Gastrocnemius medialis (tissue), 4 donors: ENCODE data around the gene CLUH. TPM values are rescaled to one million over a fixed set of nuclear protein-coding genes. Genes with fewer than 3 reads are reported as not detected.

Experiments used
- ATAC-seq, 2 donors: fragments of 150-250 bp; one replicate each; pipeline ENCODE4 v1.9.1; 2016
- DNase-seq, 2 donors: peaks; one replicate each; pipeline ENCODE4 v3.0.0-alpha.2; 2019
- H3K27ac ChIP-seq, 4 donors: fragments of 200-600 bp; sonication (generic); 1 replicate in 1 of 4; 2 replicates in 3 of 4; pipeline ENCODE4 v1.5.1; 2016 to 2018; ENCODE audit warnings: mild to moderate bottlenecking in 2 of 4, moderate library complexity in 1 of 4
- H3K27me3 ChIP-seq, 3 donors: fragments of 200-600 bp; sonication (generic) in 2 of 3; 1 replicate in 1 of 3; 2 replicates in 2 of 3; pipeline versions ENCODE4 v1.5.1 to v1.6.0; 2016 to 2019; ENCODE audit warnings: mild to moderate bottlenecking in 1 of 3, moderate library complexity in 1 of 3
- H3K36me3 ChIP-seq, 2 donors: fragments of 200-600 bp; sonication (generic) in 1 of 2; one replicate each; pipeline ENCODE4 v1.5.1; 2017 to 2018
- H3K4me1 ChIP-seq, 2 donors: fragments of 200-600 bp; sonication (generic) in 1 of 2; one replicate each; pipeline ENCODE4 v1.5.1; 2016 to 2017; ENCODE audit warnings: mild to moderate bottlenecking in 2 of 2
- H3K4me3 ChIP-seq, 4 donors: fragments of 200-600 bp; sonication (generic) in 3 of 4; 1 replicate in 1 of 4; 2 replicates in 3 of 4; pipeline ENCODE4 v1.5.1; 2016 to 2019; ENCODE audit warnings: mild to moderate bottlenecking in 2 of 4
- H3K9me3 ChIP-seq, 3 donors: fragments of 200-600 bp; sonication (generic) in 2 of 3; 1 replicate in 1 of 3; 2 replicates in 2 of 3; pipeline ENCODE4 v1.5.1; 2016 to 2019
- POLR2A ChIP-seq, 2 donors: fragments of 450-650 bp; IDR thresholded peaks; one replicate each; pipeline ENCODE4 v1.6.1; 2017; ENCODE audit warnings: antibody characterized with exemption in 2 of 2, mild to moderate bottlenecking in 2 of 2, moderate library complexity in 2 of 2
- in situ Hi-C, 4 donors: fragments of 200-750 bp; cut with MboI; loops; one replicate each; pipeline versions ENCODE4 v1.15.0 to v1.8.0; 2017; ENCODE audit warnings: low sequenced_read_pairs in 4 of 4
- intact Hi-C: fragments of 100-400 bp; cut with DNase I; formaldehyde crosslinking; loops from one replicate; pipeline ENCODE4 v1.15.1; 2023; ENCODE audit warnings: low total_unique reads
- total RNA-seq, 4 donors: library from RNA; depleted of rRNA; stranded (reverse); fragments of >200 nt; gene quantifications; one replicate each; pipeline versions ENCODE4 v1.1.0 to v1.2.3, GENCODE V29; 2016
- TF ChIP-seq, protein P1 (sequence below), 5 experiments: fragments of 450-650 bp in 3 of 5; fragments of 200-600 bp in 2 of 5; sonication (generic) in 2 of 5; IDR thresholded peaks in 4 of 5; conservative IDR thresholded peaks in 1 of 5; 1 replicate in 4 of 5; 2 replicates in 1 of 5; pipeline ENCODE4 v1.5.1; 2016 to 2019; ENCODE audit warnings: antibody characterized with exemption in 5 of 5, mild to moderate bottlenecking in 3 of 5, moderate library complexity in 3 of 5

The CLUH gene
- total RNA-seq, 4 donors from 2014 or later: 104 to 286 (median 211) TPM

DNA sequence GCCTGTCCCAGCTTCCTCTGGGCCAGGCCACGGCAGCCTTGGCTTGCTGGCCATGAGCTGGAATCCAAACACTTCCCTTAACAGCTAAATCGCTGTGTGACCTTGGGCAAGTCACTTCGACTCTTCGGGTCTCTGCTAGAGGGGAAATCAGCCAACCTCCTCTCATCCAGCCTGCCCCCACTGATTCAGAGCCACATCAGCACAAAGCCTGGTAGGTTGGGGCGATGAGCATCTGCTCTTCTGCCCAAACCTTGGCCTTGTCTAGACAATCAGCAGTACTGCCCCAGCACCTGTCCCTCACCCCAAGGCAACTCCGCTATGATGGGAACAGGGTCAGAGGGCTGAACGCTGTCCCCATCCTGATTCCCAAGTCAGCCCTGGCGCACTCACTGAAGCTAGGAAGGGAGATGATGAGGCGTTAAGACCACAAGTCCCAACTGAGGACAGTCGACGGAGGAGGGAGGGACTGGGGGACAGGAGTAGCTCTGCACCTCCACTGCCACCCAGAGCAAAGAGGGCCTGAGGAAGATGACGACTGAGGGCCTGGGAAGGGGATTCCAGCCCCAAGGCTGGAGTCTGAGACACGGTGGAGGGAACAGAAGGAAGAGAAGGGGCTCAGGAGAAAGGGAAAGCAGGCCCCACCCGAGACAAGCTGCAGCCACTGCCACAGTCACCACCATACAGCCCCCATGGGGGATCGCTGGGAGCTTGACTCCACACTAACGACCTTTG, 1.3 kb downstream of the CLUH start:
- intact Hi-C loops: loop anchor here (2.0 to 5.0 kb wide), 4 partner anchors 23 to 317 kb away; partner anchors contain the start of gene MNT
- H3K9me3 ChIP-seq: no peaks in the 10 kb centered on the region
- no peaks in the 10 kb centered on the region for H3K36me3 ChIP-seq
- peak overlapping the region; percentile 91 to 98 (median 96) for H3K27ac ChIP-seq
- TF ChIP-seq POLR2A (IDR thresholded peaks at IDR 0.05): no peak
- TF ChIP-seq, protein P1, sequence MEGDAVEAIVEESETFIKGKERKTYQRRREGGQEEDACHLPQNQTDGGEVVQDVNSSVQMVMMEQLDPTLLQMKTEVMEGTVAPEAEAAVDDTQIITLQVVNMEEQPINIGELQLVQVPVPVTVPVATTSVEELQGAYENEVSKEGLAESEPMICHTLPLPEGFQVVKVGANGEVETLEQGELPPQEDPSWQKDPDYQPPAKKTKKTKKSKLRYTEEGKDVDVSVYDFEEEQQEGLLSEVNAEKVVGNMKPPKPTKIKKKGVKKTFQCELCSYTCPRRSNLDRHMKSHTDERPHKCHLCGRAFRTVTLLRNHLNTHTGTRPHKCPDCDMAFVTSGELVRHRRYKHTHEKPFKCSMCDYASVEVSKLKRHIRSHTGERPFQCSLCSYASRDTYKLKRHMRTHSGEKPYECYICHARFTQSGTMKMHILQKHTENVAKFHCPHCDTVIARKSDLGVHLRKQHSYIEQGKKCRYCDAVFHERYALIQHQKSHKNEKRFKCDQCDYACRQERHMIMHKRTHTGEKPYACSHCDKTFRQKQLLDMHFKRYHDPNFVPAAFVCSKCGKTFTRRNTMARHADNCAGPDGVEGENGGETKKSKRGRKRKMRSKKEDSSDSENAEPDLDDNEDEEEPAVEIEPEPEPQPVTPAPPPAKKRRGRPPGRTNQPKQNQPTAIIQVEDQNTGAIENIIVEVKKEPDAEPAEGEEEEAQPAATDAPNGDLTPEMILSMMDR (IDR thresholded peaks at IDR 0.05 in 4 of 5, conservative IDR thresholded peaks at IDR 0.05 in 1 of 5): no peak
- H3K4me3 ChIP-seq: peak overlapping the region; percentile 65 to 84 (median 71)
- peaks cover 59 to 65% of the 10 kb centered on the region in 2 donors for H3K4me1 ChIP-seq
- DNase-seq (peak in 1 of 2 donors; percentile 37), ATAC-seq (no peak)
- H3K27me3 ChIP-seq: no peaks in the 10 kb centered on the region
- in situ Hi-C loops: loop anchor here in 2 of 4 donors (10.0 to 25.0 kb wide), 2 partner anchors 115 to 298 kb away; partner anchors contain the start of genes PAFAH1B1 (in 2 of the 2) and MNT (in 1 of the 2)

DNA sequence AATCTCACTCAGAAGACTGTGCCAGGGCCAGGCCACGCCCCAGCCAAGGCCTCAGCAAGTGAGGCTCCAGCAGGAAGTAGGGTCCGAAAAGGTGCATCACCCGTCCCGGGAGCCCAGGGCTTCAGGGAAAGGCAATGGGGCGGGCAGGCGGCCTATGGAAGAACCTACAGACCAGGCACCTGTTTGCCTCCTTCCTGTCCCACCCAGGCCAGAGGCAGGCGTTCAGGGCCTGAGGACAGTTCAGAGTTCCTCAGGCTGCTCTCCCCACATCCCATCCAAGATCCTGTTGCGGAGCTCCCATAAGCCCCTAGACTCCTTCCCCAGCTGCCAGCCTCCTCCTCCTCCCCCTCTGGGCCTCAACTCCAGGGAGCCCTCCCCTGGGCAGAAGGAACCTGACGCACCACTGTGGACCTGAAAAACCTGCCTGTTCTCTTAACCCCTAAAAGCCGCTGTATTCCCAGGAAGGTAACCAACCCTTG, 2.3 kb downstream of the CLUH start:
- peak in 1 of 2 donors; percentile 67 for DNase-seq
- Histone ChIP-seq H3K4me1 (peaks cover 63 to 74% of the 10 kb centered on the region in 2 donors), H3K9me3 (no peaks in the 10 kb centered on the region), H3K27ac (peak overlapping the region; percentile 91 to 98 (median 96)), H3K27me3 (no peaks in the 10 kb centered on the region), H3K36me3 (no peaks in the 10 kb centered on the region), H3K4me3 (peak overlapping the region; percentile 65 to 84 (median 71))
- in situ Hi-C loops (loop anchor here in 1 of 4 donors (25.0 kb wide), 1 partner anchor 297 kb away; the partner anchor contains the start of gene MNT), intact Hi-C loops (loop anchor here (5.0 kb wide), 2 partner anchors 197 to 327 kb away; partner anchors contain the start of gene METTL16)
- TF ChIP-seq POLR2A (IDR thresholded peaks at IDR 0.05): no peak
- TF ChIP-seq, protein P1 (IDR thresholded peaks at IDR 0.05 in 4 of 5, conservative IDR thresholded peaks at IDR 0.05 in 1 of 5): no peak
- no peak for ATAC-seq

DNA sequence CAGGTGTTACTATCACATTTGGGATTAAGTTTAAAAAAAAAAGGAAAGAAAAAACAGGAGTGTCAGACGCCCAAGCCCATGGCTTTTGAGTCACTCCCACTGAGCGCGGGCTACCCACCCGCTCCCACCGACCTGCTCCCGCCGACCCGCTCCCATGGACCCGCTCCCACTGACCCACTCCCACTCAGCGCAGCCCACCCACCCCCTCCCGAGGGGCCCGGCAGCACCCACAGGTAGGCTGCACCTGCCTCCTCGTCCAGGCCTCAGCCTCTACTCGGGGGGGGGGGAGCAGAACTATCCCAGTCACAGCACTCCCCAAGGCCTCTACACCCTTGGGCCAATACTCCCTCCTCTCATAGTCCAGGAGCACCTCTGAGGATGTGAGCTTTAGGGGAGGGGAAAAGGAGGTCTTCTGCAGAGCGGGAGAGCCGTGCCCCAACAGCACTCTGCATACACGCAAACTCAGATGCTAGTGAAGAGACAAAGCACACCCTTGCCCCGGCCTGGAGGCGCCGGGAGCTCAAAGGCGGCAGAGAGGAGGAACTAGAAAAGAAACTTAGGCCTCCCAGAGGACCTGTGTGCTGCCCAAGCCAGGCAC, 2.9 kb downstream of the CLUH start:
- no peaks in the 10 kb centered on the region for H3K9me3 ChIP-seq
- no peak for ATAC-seq
- peak overlapping the region; percentile 65 to 84 (median 71) for H3K4me3 ChIP-seq
- H3K27ac ChIP-seq: peak overlapping the region; percentile 91 to 98 (median 96)
- H3K27me3 ChIP-seq: no peaks in the 10 kb centered on the region
- no peaks in the 10 kb centered on the region for H3K36me3 ChIP-seq
- H3K4me1 ChIP-seq: peaks cover 60 to 77% of the 10 kb centered on the region in 2 donors
- TF ChIP-seq, protein P1 (IDR thresholded peaks at IDR 0.05 in 4 of 5, conservative IDR thresholded peaks at IDR 0.05 in 1 of 5): no peak
- no peak for TF ChIP-seq POLR2A (IDR thresholded peaks at IDR 0.05)
- in situ Hi-C loops (loop anchor here in 1 of 4 donors (25.0 kb wide), 1 partner anchor 296 kb away; the partner anchor contains the start of gene MNT), intact Hi-C loops (loop anchor here (5.0 kb wide), 2 partner anchors 196 to 326 kb away; partner anchors contain the start of gene METTL16)
- DNase-seq: no peak

DNA sequence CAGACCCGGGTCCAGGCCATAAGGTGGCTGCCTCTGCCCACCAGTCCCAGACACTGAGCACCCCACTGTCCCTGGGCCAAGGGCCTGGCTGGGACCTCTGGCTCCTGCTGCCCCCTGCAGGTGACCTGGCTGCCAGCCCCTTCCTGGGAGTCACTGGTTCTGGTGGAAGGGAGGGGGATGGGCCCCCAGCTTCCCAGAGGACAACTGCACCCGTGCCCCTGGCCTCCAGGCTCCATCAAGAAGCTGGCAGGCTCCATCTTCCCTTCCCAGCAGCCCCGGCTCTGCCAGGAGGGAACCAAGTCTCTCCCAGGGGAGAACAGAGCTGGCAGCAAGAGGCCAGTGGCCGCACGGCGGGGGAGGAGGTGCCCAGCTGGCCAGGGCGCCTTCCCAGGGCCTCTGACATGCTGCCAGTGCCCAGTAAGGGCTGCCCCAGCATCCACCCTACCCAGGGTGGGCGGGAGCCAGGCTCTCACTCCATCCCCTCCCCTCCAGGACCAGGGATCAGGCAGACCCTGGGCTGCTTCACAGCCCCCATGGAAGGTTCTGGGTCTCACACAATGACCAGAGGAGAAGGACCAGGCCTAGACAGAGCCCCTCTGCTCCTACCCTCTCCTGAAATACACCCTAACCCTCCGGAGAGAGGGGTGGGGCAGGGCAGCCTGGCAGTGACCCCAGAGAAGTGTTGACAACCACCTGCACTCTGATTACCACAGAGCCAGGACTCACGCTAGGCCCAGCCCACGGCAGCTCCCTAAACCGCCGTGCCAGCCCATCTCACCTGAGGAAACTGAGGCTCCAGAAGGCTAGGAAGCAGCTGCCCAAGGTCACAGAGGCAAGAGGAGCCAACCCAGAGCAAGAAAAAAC, 3.6 kb downstream of the CLUH start:
- TF ChIP-seq POLR2A (IDR thresholded peaks at IDR 0.05): peak; percentile 42 to 56
- TF ChIP-seq, protein P1 (IDR thresholded peaks at IDR 0.05 in 4 of 5, conservative IDR thresholded peaks at IDR 0.05 in 1 of 5): peak; percentile 57 to 85 (median 72)
- DNase-seq (peak; percentile 88 to 99), ATAC-seq (peak; percentile 28 to 47)
- Histone ChIP-seq H3K9me3 (no peaks in the 10 kb centered on the region), H3K4me3 (peak overlapping the region; percentile 51 to 84 (median 68)), H3K27ac (peak overlapping the region; percentile 91 to 98 (median 96)), H3K4me1 (peaks cover 55 to 72% of the 10 kb centered on the region in 2 donors), H3K27me3 (no peaks in the 10 kb centered on the region), H3K36me3 (peaks cover 0 to 7% of the 10 kb centered on the region in 2 donors)
- intact Hi-C loops (loop anchor here (1.0 to 5.0 kb wide), 3 partner anchors 114 to 326 kb away; partner anchors contain the start of gene METTL16), in situ Hi-C loops (loop anchor here in 1 of 4 donors (25.0 kb wide), 1 partner anchor 296 kb away; the partner anchor contains the start of gene MNT)
